Activated gamma-delta T cell treated with anti-CD3 and anti-CD28 coated beads, Interleukin-2, amount 50 U/mL, for 16 hours (primary cell): ENCODE data around the gene DPRX.
"Not testable (repeated sequence)": the region's sequence is repeated elsewhere in the genome, so short reads cannot be mapped to it uniquely, and the experiment has no call there.

Experiments
- DNase-seq: peaks from one replicate; pipeline ENCODE4 v3.0.0-alpha.2; 2020; ENCODE audit warnings: low read depth

The DPRX gene

GRCh38 chr19:53647350-53647749 lies 15.6 kb downstream of the DPRX start:
- DNase-seq, result no peak

- no peak for DNase-seq
These were observed 16.0 kb downstream of the DPRX start for GRCh38 chr19:53647792-53648191.

- no peak for DNase-seq
These were observed 18.2 kb downstream of the DPRX start for GRCh38 chr19:53649746-53650593.

- DNase-seq, result no peak
These were observed 20.7 kb downstream of the DPRX start for GRCh38 chr19:53652476-53652875.

GRCh38 chr19:53655042-53655665 lies 23.4 kb downstream of the DPRX start:
- no peak for DNase-seq

GRCh38 chr19:53657330-53657729 lies 25.5 kb downstream of the DPRX start:
- no peak for DNase-seq

- no peak for DNase-seq
These were observed 26.0 kb downstream of the DPRX start for GRCh38 chr19:53657778-53658177.

- no peak for DNase-seq
These were observed 27.5 kb downstream of the DPRX start for GRCh38 chr19:53659292-53659691.

- no peak for DNase-seq
These were observed 28.8 kb downstream of the DPRX start for GRCh38 chr19:53660584-53660983.

- no peak for DNase-seq
These were observed 30.4 kb downstream of the DPRX start for GRCh38 chr19:53662209-53662608.

GRCh38 chr19:53664152-53664551 lies 32.4 kb downstream of the DPRX start:
- no peak for DNase-seq

GRCh38 chr19:53664760-53665159 lies 33.0 kb downstream of the DPRX start:
- no peak for DNase-seq

GRCh38 chr19:53666331-53666730 lies 34.5 kb downstream of the DPRX start:
- not testable (repeated sequence) for DNase-seq

GRCh38 chr19:53668804-53669203 lies 37.0 kb downstream of the DPRX start:
- not testable (repeated sequence) for DNase-seq

- DNase-seq, result no peak
These were observed 38.5 kb downstream of the DPRX start for GRCh38 chr19:53670345-53670744.

GRCh38 chr19:53671663-53672062 lies 39.9 kb downstream of the DPRX start:
- DNase-seq, result no peak
